SIG-M5 treated with dmso at 0.1 percent for 504 hours (cell line): Measurements from ENCODE around the gene CREBBP.

Experiments
- DNase-seq: peaks from one replicate; lab custom pipeline; 2025; ENCODE audit not compliant: unreplicated experiment; lab: John Stamatoyannopoulos, UW

The CREBBP gene

DNA sequence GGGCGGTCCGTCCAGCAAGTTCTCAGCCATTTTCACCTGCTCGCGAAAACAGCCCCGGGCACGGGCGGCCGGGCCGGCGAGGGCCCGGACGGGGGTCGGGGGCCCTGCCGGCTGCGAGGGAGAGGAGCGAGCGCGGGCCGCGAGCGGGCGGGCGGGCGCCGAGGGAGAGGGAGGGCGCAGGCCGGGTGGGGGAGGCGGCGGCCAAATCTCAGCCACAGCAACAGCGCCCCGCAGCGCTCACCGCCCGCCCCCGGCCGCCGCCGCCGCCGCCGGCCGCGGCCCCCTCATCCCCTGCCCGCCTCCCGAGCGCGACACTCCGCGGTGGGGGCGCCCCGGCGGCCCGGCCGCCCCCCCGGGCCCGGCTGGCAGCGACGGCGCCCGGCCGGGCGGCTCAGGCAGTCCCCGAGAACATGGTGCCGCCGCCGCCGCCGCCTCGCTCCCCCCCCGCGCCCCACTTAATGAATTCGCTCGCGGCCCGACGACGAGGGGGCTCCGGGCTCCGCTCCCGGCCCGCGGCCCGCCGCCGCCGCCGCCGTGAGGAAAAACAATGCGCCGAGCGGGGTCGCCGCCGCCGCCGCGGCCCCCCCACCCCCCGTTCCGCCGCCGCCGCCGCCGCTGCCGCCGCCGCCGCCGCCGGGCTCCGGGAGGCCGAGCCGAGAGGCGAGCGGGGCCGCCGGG is 487 bp downstream of the CREBBP start:
- DNase-seq: peak; percentile 17

GRCh38 chr16:3879258-3879886 is 1.1 kb downstream of the CREBBP start:
- no peak for DNase-seq

DNA sequence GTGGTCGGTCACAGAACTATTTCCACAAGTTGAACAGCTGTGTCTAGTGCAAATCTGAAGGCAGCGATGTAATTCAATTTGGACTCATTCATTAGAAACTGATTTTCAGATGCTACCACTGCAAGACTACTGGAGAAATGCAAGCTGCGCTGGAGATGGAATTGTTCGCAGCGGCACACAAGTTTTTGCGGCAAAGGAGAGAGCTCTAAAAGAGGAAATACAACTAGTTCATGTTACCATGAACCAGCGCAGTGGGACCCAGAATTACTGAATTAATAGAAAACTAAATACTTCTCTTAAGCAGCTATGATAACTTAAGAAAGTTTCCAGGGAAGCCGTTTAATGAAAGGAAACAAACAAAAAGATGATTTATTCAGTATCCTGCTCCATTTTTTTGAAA is 1.9 kb downstream of the CREBBP start:
- DNase-seq: peak; percentile 74

DNA sequence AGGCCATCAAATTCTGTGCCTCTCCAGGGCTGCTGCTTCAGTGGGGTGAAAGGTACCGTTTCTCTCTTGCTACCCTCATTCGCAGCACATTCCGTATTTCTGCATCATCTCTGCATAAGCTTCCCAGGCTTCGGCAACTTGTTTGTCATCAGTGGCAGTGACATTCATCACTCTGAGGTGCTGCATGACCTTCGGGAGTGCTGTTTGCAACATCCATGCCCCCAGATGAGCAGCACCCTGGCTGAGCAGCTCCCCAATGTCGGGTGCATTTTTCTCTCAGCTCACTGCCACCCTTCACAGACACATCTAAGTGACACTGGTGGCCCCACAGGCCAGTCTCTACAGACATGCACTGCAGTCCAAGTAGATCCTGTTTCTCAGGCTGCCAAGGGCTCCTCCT is 3.8 kb downstream of the CREBBP start:
- DNase-seq: no peak

GRCh38 chr16:3876160-3876559 is 4.4 kb downstream of the CREBBP start:
- DNase-seq: no peak

- no peak for DNase-seq
These were observed 5.5 kb downstream of the CREBBP start for GRCh38 chr16:3874794-3875692.

DNA sequence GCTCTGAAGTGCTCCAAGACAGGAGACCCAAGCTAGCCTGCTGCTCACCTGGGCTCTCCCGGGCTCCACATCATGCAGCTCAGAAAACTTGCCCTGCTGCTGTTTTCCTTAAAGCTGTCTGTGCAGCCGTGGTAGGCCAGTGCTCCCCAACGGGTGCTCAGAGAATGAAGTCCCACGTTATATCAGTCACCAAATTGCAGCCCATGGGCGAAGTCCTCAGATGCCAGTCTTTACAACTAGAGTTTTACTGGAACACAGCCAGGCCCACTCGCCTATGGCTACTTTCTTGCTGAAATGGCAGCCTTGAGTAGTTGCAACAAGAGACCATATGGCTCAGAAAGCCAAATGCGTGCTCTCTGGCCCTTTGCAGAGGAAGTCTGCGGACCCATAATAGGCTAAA is 6.3 kb downstream of the CREBBP start:
- DNase-seq: no peak

DNA sequence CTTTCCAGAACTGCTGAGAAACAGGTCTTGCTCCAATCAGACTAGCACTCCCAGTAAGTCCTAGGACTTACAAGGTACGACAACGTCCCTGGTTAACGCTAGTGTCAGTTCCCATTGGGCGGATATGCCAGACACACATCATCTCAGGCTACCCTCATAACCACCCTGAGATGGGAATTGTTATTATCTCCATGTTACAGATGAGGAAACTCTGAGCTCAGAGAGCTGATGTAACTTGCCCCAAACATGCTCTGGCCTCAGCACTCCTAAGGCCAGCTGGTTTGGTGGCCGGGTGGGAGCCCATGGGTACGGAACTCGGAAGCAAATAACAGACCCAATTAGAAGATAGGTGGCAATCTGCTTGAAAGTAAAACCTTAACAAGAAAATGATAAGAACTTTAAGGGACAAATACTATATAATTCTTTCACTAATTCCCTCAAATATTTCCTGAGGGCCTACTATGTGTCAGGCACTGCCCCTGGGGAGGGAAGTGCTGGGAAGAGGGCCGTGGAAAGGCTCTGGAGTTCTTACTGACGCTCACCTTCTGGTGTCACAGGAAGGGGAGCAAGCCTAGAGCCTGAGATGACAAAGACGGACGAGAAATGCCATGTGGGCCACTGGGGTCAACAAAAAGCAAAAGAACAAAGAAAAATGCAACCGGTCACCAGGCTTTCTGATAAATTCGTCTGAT is 6.9 kb downstream of the CREBBP start:
- no peak for DNase-seq

GRCh38 chr16:3872216-3872895 is 8.2 kb downstream of the CREBBP start:
- DNase-seq: no peak

DNA sequence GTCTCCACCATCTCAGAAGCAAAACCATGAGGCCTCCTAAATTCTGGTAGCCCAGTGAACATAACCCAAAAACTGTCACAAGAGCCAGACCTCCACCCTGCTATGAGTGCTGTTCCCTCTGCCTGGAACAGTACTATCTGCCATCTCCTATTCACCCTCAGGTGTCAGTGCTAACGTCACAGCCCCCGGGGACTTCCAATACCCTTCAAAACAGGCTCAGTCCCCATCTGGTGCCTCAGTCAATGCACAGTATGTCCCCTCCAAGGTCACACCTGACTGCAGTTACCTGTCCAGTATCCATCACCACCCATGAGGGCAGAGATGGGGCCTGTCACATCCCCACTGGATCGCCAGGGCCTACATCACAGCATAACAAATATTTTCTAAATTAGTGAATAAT is 11.5 kb downstream of the CREBBP start:
- DNase-seq: no peak

- no peak for DNase-seq
These were observed 12.0 kb downstream of the CREBBP start for GRCh38 chr16:3868556-3868955.

- DNase-seq: no peak
These were observed 13.6 kb downstream of the CREBBP start for GRCh38 chr16:3866703-3867431.

- no peak for DNase-seq
These were observed 15.3 kb downstream of the CREBBP start for GRCh38 chr16:3865241-3865640.

GRCh38 chr16:3864562-3864961 is 16.0 kb downstream of the CREBBP start:
- DNase-seq: no peak

- DNase-seq: no peak
These were observed 16.9 kb downstream of the CREBBP start for GRCh38 chr16:3863587-3863986.

GRCh38 chr16:3861808-3862451 is 18.6 kb downstream of the CREBBP start:
- DNase-seq: peak; percentile 18

GRCh38 chr16:3859889-3860288 is 20.6 kb downstream of the CREBBP start:
- no peak for DNase-seq

DNA sequence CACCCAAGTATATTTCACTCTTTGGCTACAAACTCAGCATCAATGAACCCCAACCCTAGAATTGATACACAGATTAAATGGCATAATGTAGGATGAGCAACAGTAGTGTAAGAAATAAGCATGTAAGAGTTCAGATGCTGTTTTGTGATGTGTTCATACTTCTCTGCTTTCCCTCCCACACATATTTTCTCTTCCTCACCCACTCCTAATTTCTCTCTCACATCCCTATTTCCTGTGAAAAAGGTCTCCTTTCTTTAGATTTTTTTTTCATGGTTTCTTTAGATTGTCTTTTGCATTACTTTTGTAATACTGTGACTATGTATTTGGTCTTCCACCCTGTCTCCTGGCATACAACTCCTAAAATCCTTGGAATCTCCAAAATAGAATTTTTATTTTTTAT is 21.7 kb downstream of the CREBBP start:
- DNase-seq: no peak

- DNase-seq: peak; percentile 91
These were observed 23.1 kb downstream of the CREBBP start for GRCh38 chr16:3857189-3858043.
